ENCODE data around the gene ADCY9.

- TF ChIP-seq EP300 (IDR thresholded peaks at IDR 0.05) (no peak), POLR2A (IDR thresholded peaks at IDR 0.05) (no peak)
Measured at GRCh38 chr16:4055748-4056147, 60.5 kb downstream of the ADCY9 start.

Data from tibial nerve (tissue), 3 donors.